Endothelial cell of hepatic sinusoid (primary cell): ENCODE results near the gene DNAH10.

Source experiments
- in situ Hi-C: cut with HindIII; loops from 2 replicates; pipeline ENCODE4 v1.10.0; 2017; ENCODE audit warnings: low sequenced_read_pairs

The DNAH10 gene

DNA sequence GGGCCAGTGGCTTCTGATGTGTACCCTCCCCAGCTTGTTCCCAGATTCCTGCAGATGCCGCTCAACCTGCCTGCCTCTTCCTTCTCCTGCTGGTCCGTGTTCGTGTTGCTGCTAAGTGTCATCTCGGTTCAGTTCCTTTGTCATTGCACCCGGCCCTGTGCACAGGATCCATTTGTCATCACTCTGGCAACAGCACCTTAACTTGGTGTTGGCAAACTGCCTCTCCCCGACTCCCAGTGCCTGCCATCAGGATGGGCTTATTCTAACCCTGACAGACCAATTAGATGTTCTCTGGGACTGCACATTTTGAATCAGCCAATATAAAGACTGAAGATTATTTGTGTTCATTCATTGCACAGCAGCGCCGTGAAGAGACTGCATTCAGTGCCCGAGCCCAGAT, 137.3 kb downstream of the DNAH10 start:
- in situ Hi-C loops: no loop called here

GRCh38 chr12:123900871-123901376, 138.8 kb downstream of the DNAH10 start:
- in situ Hi-C loops: loop anchor here (5.0 kb wide), 2 partner anchors 59 to 81 kb away; no protein-coding TSS in a partner anchor

GRCh38 chr12:123902821-123903220, 140.7 kb downstream of the DNAH10 start:
- in situ Hi-C loops: loop anchor here (5.0 kb wide), 2 partner anchors 61 to 79 kb away; no protein-coding TSS in a partner anchor

DNA sequence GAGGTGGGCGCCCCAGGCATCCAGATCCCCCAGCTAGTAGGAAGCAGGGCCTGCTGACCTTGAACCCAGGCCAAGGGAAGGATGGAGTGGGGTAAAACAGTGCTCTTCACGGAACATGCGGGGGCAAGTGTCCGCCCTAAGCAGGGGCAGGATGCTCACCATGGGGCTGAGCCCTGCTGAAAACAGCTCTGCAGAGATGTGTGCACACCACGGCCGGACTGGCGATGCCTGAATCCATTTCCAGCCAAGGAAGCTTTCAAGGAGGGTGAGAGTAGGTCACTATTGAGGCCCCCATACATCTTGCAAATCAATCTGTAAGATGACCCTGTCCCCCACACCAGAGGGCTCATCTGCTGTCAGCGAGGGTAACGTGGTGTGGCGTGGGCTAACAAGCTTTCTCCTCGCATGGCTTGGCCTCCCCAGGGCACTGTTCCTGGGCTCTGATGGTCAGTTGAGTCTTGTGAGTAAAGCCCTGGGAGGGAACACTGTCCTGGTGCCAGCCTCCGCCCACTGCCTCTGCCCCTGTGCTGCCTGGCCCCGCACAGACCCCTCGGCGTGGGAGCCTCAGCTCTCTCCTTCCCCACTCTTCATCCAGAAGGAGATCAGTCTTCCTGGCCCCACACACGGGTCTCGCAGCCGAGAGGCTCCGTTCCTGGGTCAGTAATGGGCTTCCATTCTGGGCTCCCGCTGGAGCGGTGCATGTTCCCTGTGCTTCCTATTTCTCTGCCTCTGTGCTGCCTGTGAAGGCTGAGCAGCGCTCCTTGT, 141.4 kb downstream of the DNAH10 start:
- in situ Hi-C loops: loop anchor here (5.0 kb wide), 2 partner anchors 61 to 79 kb away; no protein-coding TSS in a partner anchor

DNA sequence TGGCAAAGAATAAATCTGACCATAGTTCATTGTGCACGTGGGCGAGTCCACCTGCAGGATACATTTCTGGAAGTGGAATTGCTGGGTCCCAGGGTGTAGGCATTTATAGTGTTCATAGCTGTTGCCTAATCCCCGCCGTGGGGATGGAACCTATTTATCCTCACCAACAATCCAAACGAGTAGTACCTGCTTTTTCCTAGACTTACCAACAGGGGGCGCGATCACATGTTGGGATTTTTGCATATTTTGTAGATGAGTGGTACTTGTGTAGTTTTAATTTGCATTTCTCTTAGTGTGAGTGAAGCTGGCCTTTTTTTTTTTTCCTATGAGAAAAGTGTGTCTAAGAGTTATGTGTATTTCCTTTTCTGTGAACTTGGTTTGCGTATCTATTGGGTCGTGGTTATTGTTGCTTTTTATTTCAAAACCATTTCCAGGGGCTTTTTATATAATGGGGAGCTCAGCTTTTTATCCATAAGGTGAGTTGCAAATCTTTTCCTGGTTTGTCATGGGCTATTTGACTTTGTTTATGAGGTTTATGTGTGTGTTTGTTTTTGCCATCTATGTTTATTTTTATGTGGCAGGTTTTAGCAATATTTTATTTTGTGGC, 143.3 kb downstream of the DNAH10 start:
- in situ Hi-C loops: no loop called here

DNA sequence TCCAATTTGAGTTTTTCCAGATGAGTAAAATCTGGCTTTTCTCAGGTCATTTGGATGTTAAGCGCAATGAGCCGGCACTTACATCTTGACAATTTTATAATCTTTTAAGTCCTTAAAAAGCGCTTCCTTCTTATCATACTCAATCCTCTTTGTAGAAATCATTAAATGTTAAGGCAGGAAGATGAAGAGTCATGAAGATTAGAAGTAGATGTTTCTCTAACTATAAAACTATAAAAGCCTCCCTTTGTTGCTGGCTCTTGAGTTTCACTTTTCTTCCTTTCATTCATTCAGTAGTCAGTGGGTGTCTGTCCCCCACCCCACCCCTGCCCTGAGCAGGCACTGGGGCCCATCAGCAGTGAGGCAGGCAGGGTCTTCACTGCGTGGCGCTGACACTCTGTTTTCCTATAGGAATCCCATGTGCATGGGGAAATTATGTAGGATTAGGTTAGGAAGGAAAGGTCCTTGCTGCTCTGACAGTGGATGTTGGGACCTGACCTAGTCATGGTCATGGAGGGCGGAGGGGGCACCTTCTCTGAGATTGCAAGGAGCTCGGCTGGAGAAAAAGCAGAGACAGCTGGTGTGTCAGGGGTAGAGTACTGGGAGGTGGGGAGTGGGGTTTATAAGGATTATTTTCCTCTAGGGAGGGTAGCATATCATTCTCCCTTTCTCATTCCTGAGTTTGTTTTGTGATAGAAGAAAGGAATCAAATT, 144.8 kb downstream of the DNAH10 start:
- in situ Hi-C loops: no loop called here

GRCh38 chr12:123907726-123908476, 145.8 kb downstream of the DNAH10 start:
- in situ Hi-C loops: no loop called here

DNA sequence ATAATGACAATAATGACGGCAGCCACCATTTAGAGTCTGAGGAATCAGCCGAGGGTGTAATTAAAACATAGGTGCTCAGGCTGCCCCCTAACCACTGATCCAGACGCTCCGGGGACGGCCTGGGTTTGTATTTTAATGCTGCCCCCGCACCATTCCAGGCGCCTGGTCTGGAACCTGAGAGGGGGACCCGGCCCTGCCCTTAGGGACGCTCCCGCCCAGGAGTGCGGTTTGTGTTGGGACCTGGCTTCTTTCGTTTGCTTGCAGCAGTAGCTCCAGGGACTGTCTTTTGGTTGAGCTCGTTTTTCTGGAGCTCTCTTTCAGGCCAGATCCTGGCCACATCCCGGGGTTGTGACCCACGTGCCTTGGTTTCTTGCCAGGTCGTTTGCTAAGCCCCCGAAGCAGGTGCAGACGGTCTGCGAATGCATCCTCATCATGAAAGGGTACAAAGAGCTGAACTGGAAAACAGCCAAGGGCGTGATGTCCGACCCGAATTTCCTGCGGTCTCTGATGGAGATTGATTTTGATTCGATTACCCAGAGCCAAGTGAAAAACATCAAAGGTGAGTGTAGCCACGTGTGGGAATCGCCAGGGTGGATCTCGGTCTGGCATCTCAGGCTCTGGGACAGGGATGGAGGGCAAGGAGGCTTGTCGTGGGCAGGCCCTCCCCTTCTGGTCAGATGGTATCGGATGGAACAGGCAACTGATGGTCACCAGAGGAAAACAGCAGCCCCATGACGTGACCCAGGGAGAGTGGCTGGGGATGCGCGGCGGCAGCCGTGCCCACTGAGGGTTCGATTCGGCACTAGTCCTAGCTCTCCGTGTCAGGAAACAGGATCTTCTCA, 147.0 kb downstream of the DNAH10 start:
- in situ Hi-C loops: no loop called here

GRCh38 chr12:123910057-123910456, 148.0 kb downstream of the DNAH10 start:
- in situ Hi-C loops: loop anchor here (10.0 kb wide), 2 partner anchors 55 to 135 kb away; no protein-coding TSS in a partner anchor

DNA sequence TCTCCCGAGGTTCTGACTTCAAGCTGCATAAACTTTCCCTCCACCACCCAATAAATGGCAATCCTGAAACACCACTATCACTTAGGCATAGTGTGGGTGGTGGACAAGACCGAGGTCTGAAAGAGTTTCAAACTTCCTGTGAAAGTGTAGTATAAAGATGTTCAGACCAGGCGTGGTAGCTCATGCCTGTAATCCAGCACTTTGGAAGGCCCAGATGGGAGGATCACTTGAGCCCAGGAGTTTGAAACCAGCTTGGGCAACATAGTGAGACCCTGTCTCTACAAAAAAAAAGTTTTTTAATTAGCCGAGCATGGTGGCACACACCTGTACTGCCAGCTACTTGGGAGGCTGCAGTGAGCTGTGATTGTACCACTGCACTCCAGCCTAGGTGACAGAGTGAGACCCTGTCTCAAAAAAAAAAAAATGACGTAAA, 148.7 kb downstream of the DNAH10 start:
- in situ Hi-C loops: loop anchor here (10.0 kb wide), 2 partner anchors 54 to 136 kb away; no protein-coding TSS in a partner anchor

DNA sequence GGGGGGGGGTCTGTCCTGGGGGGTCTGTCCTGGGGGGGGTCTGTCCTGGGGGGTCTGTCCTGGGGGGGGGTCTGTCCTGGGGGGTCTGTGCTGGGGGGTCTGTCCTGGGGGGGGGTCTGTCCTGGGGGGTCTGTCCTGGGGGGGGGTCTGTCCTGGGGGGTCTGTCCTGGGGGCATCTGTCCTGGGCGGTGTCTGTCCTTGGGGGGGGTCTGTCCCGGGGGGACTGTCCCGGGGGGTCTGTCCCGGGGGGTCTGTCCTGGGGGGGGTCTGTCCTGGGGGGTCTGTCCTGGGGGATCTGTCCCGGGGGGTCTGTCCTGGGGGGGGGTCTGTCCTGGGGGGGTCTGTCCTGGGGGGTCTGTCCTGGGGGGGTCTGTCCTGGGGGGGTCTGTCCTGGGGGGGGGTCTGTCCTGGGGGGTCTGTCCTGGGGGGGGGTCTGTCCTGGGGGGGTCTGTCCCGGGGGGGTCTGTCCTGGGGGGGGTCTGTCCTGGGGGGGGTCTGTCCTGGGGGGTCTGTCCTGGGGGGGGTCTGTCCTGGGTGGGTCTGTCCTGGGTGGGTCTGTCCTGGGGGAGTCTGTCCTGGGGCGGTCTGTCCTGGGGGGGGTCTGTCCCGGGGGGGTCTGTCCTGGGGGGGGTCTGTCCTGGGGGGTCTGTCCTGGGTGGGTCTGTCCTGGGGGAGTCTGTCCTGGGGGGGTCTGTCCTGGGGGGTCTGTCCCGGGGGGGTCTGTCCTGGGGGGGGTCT, 149.7 kb downstream of the DNAH10 start:
- in situ Hi-C loops: loop anchor here (10.0 kb wide), 2 partner anchors 53 to 137 kb away; no protein-coding TSS in a partner anchor

DNA sequence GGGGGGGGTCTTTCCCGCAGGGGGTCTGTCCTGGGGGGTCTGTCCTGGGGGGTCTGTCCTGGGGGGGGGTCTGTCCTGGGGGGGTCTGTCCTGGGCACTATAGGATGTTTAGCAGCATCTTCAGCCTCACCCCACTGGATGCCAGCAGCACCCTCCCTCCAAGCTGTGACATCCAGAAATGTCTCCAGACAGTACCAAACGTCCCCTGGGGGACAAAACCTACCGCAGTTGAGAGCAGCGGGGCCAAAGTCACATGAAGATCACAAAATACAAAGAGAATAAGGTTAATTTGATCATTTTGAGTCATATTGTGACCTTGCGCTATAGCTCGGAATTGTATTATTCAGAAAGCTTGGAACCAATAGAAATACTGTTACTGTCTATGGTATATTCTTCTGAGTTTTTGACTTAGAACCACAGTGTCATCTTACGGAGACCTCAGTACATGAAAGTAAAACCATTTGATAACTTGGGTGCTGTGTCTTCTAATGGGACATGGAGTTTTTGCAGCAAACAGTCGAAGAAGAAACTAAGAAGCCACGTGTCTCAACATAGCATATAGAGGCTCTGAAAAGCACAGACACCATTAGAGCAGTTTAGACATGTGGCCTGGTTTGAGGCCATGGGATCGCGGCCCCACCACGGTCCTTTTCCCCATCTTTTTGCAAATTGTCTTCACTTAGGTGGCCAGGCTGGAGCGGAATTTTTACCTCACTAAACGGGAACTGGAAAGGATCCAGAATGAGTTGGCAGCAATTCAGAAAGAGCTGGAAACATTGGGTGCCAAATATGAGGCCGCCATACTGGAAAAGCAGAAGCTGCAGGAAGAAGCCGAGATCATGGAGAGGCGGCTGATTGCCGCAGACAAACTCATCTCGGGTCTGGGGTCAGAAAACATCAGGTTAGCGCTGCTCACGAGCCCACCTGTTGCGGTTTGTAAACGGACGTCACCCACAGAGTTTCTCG, 150.6 kb downstream of the DNAH10 start:
- in situ Hi-C loops: loop anchor here (10.0 kb wide), 2 partner anchors 52 to 138 kb away; no protein-coding TSS in a partner anchor

DNA sequence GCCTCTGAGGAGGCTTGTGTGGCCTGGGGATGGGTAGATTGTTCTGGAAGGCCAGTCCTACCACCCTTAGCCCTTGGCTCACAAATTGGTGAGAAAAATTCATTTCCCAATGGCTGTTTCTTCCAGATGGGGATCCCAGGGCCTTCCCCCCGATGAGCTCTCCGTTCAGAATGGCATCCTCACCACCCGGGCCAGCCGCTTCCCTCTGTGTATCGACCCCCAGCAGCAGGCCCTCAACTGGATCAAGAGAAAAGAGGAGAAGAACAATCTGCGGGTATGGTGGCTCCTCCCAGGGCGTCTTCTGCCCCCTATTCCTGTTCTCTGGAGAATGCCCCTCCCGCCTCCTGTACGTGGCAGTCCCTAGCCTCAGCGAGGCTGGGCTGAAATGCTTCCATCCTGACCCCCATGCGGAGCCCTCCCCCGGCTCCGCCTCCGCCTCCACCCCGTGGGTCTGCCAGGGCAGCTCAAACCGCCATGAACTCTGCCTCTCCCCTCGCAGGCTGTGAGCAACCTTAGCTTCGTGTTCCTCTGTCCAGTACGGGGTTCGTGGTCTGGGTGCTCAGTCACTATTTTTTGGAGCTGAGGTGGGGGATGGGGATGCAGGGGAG, 152.7 kb downstream of the DNAH10 start:
- in situ Hi-C loops: loop anchor here (10.0 kb wide), 2 partner anchors 50 to 140 kb away; no protein-coding TSS in a partner anchor

DNA sequence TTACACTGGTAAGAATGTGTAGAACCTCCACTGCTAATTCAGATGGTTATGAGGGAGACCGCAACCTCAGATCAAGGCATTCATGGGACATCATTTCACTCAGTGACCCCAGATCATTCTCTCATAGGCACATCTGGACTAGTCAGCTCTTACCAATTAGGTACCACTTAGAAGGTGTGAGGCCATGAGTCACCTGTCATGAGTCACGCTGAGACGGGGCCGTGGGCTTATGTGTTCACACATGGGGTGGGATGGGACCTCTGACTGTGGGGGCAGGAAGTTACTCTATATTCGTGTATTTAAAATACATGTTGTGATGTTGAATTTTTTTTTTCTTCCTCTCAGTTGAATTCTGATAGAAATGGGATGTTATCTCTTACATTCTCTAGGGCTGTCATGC, 154.6 kb downstream of the DNAH10 start:
- in situ Hi-C loops: loop anchor here (10.0 kb wide), 2 partner anchors 48 to 142 kb away; no protein-coding TSS in a partner anchor

- in situ Hi-C loops: loop anchor here (10.0 kb wide), 2 partner anchors 47 to 143 kb away; no protein-coding TSS in a partner anchor
Measured at GRCh38 chr12:123917337-123917850, 155.3 kb downstream of the DNAH10 start.

- in situ Hi-C loops: loop anchor here (10.0 kb wide), 2 partner anchors 45 to 145 kb away; no protein-coding TSS in a partner anchor
Measured at GRCh38 chr12:123919980-123920360, 157.9 kb downstream of the DNAH10 start.

- in situ Hi-C loops: no loop called here
Measured at GRCh38 chr12:123923038-123923437, 160.9 kb downstream of the DNAH10 start.
